ENCODE data around the gene ATP6V0A1. TPM values are rescaled to one million over a fixed set of nuclear protein-coding genes. Genes with fewer than 3 reads are reported as not detected.
A peak's percentile ranks its signal among the peaks of the same experiment; 100 is the strongest.

ATP6V0A1 gene
- total and polyA plus RNA-seq, 8 donors = 13.1 to 435 (median 80.2) TPM

GRCh38 chr17:42456223-42457106 lies 2.2 kb upstream of the ATP6V0A1 start:
- peak in 1 of 2 donors; percentile 70 for DNase-seq
- intact Hi-C loops (cut with DNase I; ENCODE audit: low total_unique reads) = no loop called here
- H3K4me3 ChIP-seq = no peak overlapping the region
- peak overlapping the region in 4 of 5 donors; percentile 51 to 97 (median 96) for H3K27ac ChIP-seq
- no peak for TF ChIP-seq CTCF (IDR thresholded peaks at IDR 0.05)
- TF ChIP-seq POLR2AphosphoS5 (IDR thresholded peaks at IDR 0.05) = peak in 1 of 3 donors; percentile 31
- H3K27me3 ChIP-seq = no peaks in the 10 kb centered on the region
- H3K4me1 ChIP-seq = peaks cover 21 to 52% (median 35%) of the 10 kb centered on the region in 4 donors
- H3K36me3 ChIP-seq = peaks cover 5 to 8% (median 6%) of the 10 kb centered on the region in 4 donors
- no peaks in the 10 kb centered on the region for H3K9me3 ChIP-seq
- WGBS, 5 donors = 39 to 44% (median 42%) methylated on average over 5 of the region's 5 CpGs

DNA sequence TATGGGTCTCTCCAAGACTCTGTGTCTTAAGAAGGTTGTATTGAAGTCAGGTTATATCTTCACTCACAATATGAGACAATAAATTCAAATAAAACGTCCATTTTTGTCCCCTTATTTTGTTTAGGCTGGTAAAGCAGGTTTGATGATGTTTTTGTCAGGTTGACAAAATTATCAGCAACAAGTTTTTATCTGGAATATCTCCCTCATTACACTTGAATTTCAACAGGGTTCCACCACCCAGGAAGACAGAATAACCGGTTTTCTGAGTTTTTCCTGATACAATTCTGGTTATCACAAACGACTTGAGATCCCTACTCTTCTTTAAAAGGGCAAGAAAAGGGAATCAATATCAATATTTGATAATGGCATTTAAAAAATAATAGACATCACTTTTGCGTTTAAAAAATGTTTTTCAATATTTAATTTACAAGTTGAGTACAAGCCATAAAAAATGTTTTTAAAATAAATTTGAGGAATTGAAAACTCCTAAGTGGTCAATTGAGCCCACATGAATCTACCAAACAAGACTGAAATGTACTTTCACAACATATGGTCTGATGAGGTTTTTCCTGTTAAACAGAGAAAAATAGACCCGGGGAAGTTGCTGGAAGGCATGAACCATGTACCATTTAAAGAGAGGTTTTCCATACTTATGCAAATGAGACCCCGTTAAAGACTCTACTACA lies 1.4 kb upstream of the ATP6V0A1 start:
- intact Hi-C loops (cut with DNase I; ENCODE audit: low total_unique reads) = no loop called here
- Histone ChIP-seq H3K27ac (peak overlapping the region in 4 of 5 donors; percentile 95 to 97 (median 96)), H3K4me1 (peaks cover 21 to 58% (median 39%) of the 10 kb centered on the region in 4 donors), H3K4me3 (no peak overlapping the region), H3K9me3 (no peaks in the 10 kb centered on the region), H3K36me3 (peaks cover 5 to 16% (median 14%) of the 10 kb centered on the region in 4 donors), H3K27me3 (no peaks in the 10 kb centered on the region)
- WGBS, 5 donors = 17 to 32% (median 28%) methylated on average over 6 of the region's 6 CpGs
- TF ChIP-seq POLR2A (IDR thresholded peaks at IDR 0.05) (no peak), EP300 (IDR thresholded peaks at IDR 0.05) (no peak), POLR2AphosphoS5 (IDR thresholded peaks at IDR 0.05) (no peak), CTCF (IDR thresholded peaks at IDR 0.05) (no peak)
- peak in 1 of 2 donors; percentile 27 for DNase-seq

DNA sequence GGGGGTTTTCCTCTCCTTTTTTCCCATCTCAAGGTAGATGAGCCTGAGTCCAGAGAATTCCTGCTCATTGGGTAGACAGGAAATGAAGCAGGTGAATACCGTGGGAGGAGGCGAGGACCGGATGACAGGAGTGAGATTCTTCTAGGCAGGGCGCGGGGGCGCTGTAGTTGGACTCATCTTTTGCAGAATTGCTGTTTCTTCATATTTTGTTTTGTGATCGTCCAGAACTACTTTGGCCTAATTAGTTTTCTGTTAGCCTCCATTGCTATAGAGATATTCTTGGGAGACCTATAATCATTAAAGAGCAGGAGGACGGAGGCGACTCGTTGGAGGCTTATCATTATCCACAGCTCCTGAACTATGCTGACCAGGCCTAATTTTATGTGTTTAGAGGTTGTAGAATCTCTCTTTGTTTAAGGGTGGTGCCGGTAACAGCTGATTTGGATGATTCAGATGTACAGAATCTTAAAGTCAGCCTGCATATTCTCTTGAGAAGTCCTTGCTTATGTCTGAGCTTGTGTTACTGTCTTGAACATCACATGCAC lies 650 bp downstream of the ATP6V0A1 start:
- H3K27me3 ChIP-seq = no peaks in the 10 kb centered on the region
- H3K27ac ChIP-seq = peak overlapping the region; percentile 95 to 97 (median 96)
- peaks cover 5 to 35% (median 30%) of the 10 kb centered on the region in 4 donors for H3K36me3 ChIP-seq
- peak; percentile 40 to 81 for DNase-seq
- WGBS, 5 donors = 3 to 8% (median 5%) methylated on average over 11 of the region's 11 CpGs
- intact Hi-C loops (cut with DNase I; ENCODE audit: low total_unique reads) = no loop called here
- H3K4me1 ChIP-seq = peaks cover 21 to 77% (median 50%) of the 10 kb centered on the region in 4 donors
- H3K4me3 ChIP-seq = peak overlapping the region; percentile 62 to 76 (median 70)
- no peaks in the 10 kb centered on the region for H3K9me3 ChIP-seq
- TF ChIP-seq CTCF (IDR thresholded peaks at IDR 0.05) (peak in 1 of 7 experiments; percentile 9), POLR2A (IDR thresholded peaks at IDR 0.05) (no peak)

- H3K9me3 ChIP-seq = no peaks in the 10 kb centered on the region
- 6 to 8% (median 7%) methylated on average over 6 of the region's 6 CpGs for WGBS, 5 donors
- DNase-seq = peak in 1 of 2 donors; percentile 69
- intact Hi-C loops (cut with DNase I; ENCODE audit: low total_unique reads) = no loop called here
- H3K27ac ChIP-seq = peak overlapping the region; percentile 95 to 97 (median 96)
- TF ChIP-seq EP300 (IDR thresholded peaks at IDR 0.05) (no peak), POLR2AphosphoS5 (IDR thresholded peaks at IDR 0.05) (no peak), POLR2A (IDR thresholded peaks at IDR 0.05) (no peak)
- H3K4me3 ChIP-seq = peak overlapping the region; percentile 62 to 76 (median 70)
- H3K27me3 ChIP-seq = no peaks in the 10 kb centered on the region
- H3K4me1 ChIP-seq = peaks cover 21 to 81% (median 52%) of the 10 kb centered on the region in 4 donors
- peaks cover 5 to 40% (median 35%) of the 10 kb centered on the region in 4 donors for H3K36me3 ChIP-seq
These were observed 1.2 kb downstream of the ATP6V0A1 start for GRCh38 chr17:42459801-42460281.
